ENCODE results near the gene ACTR1A.

DNA sequence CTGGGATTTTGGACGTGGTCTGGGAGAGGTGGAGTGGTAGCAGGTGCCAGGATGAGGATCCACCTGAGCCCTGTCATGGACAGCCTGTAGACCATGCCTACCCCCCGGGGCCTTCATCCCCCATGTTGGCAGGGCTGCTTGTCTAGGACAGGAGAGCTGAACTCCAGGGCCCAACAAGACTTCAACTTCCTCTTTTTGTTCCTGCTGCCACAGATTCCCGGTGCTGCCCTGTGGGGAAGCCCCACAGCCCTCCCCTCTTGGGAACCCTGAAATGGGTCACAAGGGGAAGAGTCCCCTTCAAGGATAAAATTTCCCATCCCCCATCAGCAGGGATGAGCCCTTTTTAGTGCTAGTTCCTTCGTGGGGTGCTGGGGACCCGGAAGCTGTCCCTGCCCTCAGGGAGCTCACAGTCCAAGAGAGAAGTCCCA lies 68.9 kb downstream of the ACTR1A start:
- TF ChIP-seq CTCF (IDR thresholded peaks at IDR 0.05) (no peak), ZFX (IDR thresholded peaks at IDR 0.05; ENCODE audit: borderline replicate concordance) (no peak)

All from 22Rv1 (cell line).